ENCODE data around the gene ZBED1.

DNA sequence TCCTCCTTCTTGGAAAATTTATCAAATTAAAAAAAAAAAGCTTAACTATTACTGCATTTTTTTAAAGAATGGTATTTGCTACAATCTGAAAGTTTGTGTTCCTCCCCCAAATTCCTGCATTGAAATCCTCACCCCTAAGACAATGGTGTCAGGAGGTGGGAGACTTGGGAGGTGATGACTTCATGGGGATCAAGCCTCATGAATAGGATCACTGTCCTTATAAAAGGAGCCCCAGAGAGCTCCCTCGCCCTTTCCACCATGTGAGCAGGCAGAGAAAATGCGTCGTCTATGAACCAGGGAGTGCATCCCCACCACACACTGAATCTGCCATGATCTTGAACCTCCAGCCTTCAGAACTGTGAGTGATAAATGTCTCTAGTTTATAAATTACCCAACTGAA is 38.0 kb downstream of the ZBED1 start:
- no peak for TF ChIP-seq EZH2phosphoT487 (conservative IDR thresholded peaks at IDR 0.05; ENCODE audit: low read length)
- TF ChIP-seq, protein P1, sequence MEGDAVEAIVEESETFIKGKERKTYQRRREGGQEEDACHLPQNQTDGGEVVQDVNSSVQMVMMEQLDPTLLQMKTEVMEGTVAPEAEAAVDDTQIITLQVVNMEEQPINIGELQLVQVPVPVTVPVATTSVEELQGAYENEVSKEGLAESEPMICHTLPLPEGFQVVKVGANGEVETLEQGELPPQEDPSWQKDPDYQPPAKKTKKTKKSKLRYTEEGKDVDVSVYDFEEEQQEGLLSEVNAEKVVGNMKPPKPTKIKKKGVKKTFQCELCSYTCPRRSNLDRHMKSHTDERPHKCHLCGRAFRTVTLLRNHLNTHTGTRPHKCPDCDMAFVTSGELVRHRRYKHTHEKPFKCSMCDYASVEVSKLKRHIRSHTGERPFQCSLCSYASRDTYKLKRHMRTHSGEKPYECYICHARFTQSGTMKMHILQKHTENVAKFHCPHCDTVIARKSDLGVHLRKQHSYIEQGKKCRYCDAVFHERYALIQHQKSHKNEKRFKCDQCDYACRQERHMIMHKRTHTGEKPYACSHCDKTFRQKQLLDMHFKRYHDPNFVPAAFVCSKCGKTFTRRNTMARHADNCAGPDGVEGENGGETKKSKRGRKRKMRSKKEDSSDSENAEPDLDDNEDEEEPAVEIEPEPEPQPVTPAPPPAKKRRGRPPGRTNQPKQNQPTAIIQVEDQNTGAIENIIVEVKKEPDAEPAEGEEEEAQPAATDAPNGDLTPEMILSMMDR (IDR thresholded peaks at IDR 0.05; ENCODE audit: insufficient read depth, low read length, poor library complexity, severe bottlenecking), result no peak
